ENCODE results near the gene DYNC1I2. TPM values are rescaled to one million over a fixed set of nuclear protein-coding genes. Genes with fewer than 3 reads are reported as not detected.

DYNC1I2 gene
- total RNA-seq, 4 donors from 2014 or later, result 99.6 to 116 (median 113) TPM

- no peak overlapping the region for H3K27ac ChIP-seq
- no peak for TF ChIP-seq POLR2A (IDR thresholded peaks at IDR 0.05)
- no peak for TF ChIP-seq CTCF (IDR thresholded peaks at IDR 0.05)
- TF ChIP-seq EP300 (IDR thresholded peaks at IDR 0.05), result no peak
- H3K27me3 ChIP-seq, result no peaks in the 10 kb centered on the region
- DNase-seq (ENCODE audit: low spot score in 2 of 2), result no peak
- no peaks in the 10 kb centered on the region for H3K4me1 ChIP-seq
- peaks cover 0 to 84% (median 3%) of the 10 kb centered on the region in 3 donors for H3K36me3 ChIP-seq
- H3K9me3 ChIP-seq, result no peaks in the 10 kb centered on the region
- WGBS, 2 donors, result 77 to 87% methylated on average over 6 of the region's 6 CpGs
- no peak overlapping the region for H3K4me3 ChIP-seq
These were observed 102.7 kb downstream of the DYNC1I2 start for GRCh38 chr2:171789956-171790355.

GRCh38 chr2:171791361-171791760 lies 104.1 kb downstream of the DYNC1I2 start:
- Histone ChIP-seq H3K36me3 (peaks cover 0 to 75% (median 0%) of the 10 kb centered on the region in 3 donors), H3K27ac (no peak overlapping the region), H3K9me3 (no peaks in the 10 kb centered on the region), H3K4me3 (no peak overlapping the region), H3K27me3 (no peaks in the 10 kb centered on the region), H3K4me1 (no peaks in the 10 kb centered on the region)
- DNase-seq (ENCODE audit: low spot score in 2 of 2), result no peak
- TF ChIP-seq POLR2A (IDR thresholded peaks at IDR 0.05) (no peak), EP300 (IDR thresholded peaks at IDR 0.05) (no peak), CTCF (IDR thresholded peaks at IDR 0.05) (no peak)
- 73 to 85% methylated on average over 4 of the region's 4 CpGs for WGBS, 2 donors

GRCh38 chr2:171792157-171792556 lies 104.9 kb downstream of the DYNC1I2 start:
- 97 to 98% methylated on average over 3 of the region's 3 CpGs for WGBS, 2 donors
- Histone ChIP-seq H3K36me3 (peaks cover 0 to 67% (median 0%) of the 10 kb centered on the region in 3 donors), H3K9me3 (no peaks in the 10 kb centered on the region), H3K27ac (no peak overlapping the region), H3K4me1 (no peaks in the 10 kb centered on the region), H3K27me3 (no peaks in the 10 kb centered on the region), H3K4me3 (no peak overlapping the region)
- DNase-seq (ENCODE audit: low spot score in 2 of 2), result no peak
- no peak for TF ChIP-seq POLR2A (IDR thresholded peaks at IDR 0.05)
- no peak for TF ChIP-seq EP300 (IDR thresholded peaks at IDR 0.05)
- TF ChIP-seq CTCF (IDR thresholded peaks at IDR 0.05), result no peak

- no peak for TF ChIP-seq POLR2A (IDR thresholded peaks at IDR 0.05)
- no peak for TF ChIP-seq EP300 (IDR thresholded peaks at IDR 0.05)
- TF ChIP-seq CTCF (IDR thresholded peaks at IDR 0.05), result no peak
- no peak overlapping the region for H3K4me3 ChIP-seq
- no peaks in the 10 kb centered on the region for H3K27me3 ChIP-seq
- no peaks in the 10 kb centered on the region for H3K9me3 ChIP-seq
- 56 to 57% methylated on average over 4 of the region's 4 CpGs for WGBS, 2 donors
- no peaks in the 10 kb centered on the region for H3K4me1 ChIP-seq
- peaks cover 0 to 59% (median 0%) of the 10 kb centered on the region in 3 donors for H3K36me3 ChIP-seq
- DNase-seq (ENCODE audit: low spot score in 2 of 2), result no peak
- no peak overlapping the region for H3K27ac ChIP-seq
These were observed 105.8 kb downstream of the DYNC1I2 start for GRCh38 chr2:171792886-171793580.

Measured in tibial nerve (tissue), 4 donors.